MM.1S (cell line): Measurements from ENCODE around the gene SUSD1.

Experiments used
- DNase-seq: peaks from one replicate; pipeline ENCODE4 v3.0.0-alpha.2; 2015
- H2AFZ ChIP-seq: fragments of 300-600 bp; sonication (generic); 2 replicates; pipeline ENCODE4 v1.6.0; 2016; ENCODE audit warnings: antibody characterized with exemption, low read length
- H3F3A ChIP-seq: fragments of 300-600 bp; sonication (generic); 2 replicates; pipeline ENCODE4 v1.6.1; 2016; ENCODE audit warnings: mild to moderate bottlenecking, antibody characterized with exemption, low read length, moderate library complexity, mixed read lengths; ENCODE audit not compliant: insufficient read depth
- H3K27ac ChIP-seq: fragments of 300-600 bp; sonication (generic); 2 replicates; pipeline ENCODE4 v1.5.1; 2016; ENCODE audit warnings: mild to moderate bottlenecking, low read length
- H3K27me3 ChIP-seq: fragments of 300-600 bp; sonication (generic); replicated peaks from 2 replicates; pipeline ENCODE4 v1.6.0; 2016; ENCODE audit warnings: low read length; ENCODE audit not compliant: insufficient read depth
- H3K36me3 ChIP-seq: fragments of 300-600 bp; sonication (generic); replicated peaks from 2 replicates; pipeline ENCODE4 v1.6.1; 2016; ENCODE audit warnings: mild to moderate bottlenecking, low read length, mixed read lengths; ENCODE audit not compliant: insufficient read depth
- H3K4me1 ChIP-seq: fragments of 300-600 bp; sonication (generic); 2 replicates; pipeline ENCODE4 v1.6.1; 2016; ENCODE audit warnings: low read length, mixed read lengths
- H3K4me2 ChIP-seq: fragments of 300-600 bp; sonication (generic); 2 replicates; pipeline ENCODE4 v1.6.0; 2016; ENCODE audit warnings: low read depth, low read length
- H3K4me3 ChIP-seq: fragments of 300-600 bp; sonication (generic); 2 replicates; pipeline ENCODE4 v1.5.1; 2016; ENCODE audit warnings: low read length, mixed read lengths
- H3K79me2 ChIP-seq: fragments of 300-600 bp; sonication (generic); 2 replicates; pipeline ENCODE4 v1.6.1; 2016; ENCODE audit warnings: mixed run types, low read length, mixed read lengths
- H3K9ac ChIP-seq: fragments of 300-600 bp; sonication (generic); 2 replicates; pipeline ENCODE4 v1.6.1; 2016; ENCODE audit warnings: low read length, mixed read lengths
- H3K9me2 ChIP-seq: fragments of 300-600 bp; sonication (generic); replicated peaks from 2 replicates; pipeline ENCODE4 v1.6.1; 2016; ENCODE audit warnings: mild to moderate bottlenecking, low read length, mixed read lengths; ENCODE audit not compliant: insufficient read depth
- H3K9me3 ChIP-seq: fragments of 300-600 bp; sonication (generic); replicated peaks from 2 replicates; pipeline ENCODE4 v1.6.1; 2016; ENCODE audit warnings: mild to moderate bottlenecking, low read length, mixed read lengths; ENCODE audit not compliant: insufficient read depth
- H4K20me1 ChIP-seq: fragments of 300-600 bp; sonication (generic); 2 replicates; pipeline ENCODE4 v1.6.1; 2016; ENCODE audit warnings: mild to moderate bottlenecking, low read length, moderate library complexity, mixed read lengths; ENCODE audit not compliant: insufficient read depth
- EZH2 ChIP-seq: fragments of 300-600 bp; sonication (generic); optimal IDR thresholded peaks from 2 replicates; pipeline ENCODE3; 2017; ENCODE audit warnings: low read depth, mild to moderate bottlenecking, antibody characterized with exemption, low read length, mixed read lengths
- EZH2phosphoT487 ChIP-seq: fragments of 300-600 bp; sonication (generic); IDR thresholded peaks from 2 replicates; pipeline ENCODE4 v1.6.1; 2018; ENCODE audit warnings: antibody characterized with exemption, low read length
- TF ChIP-seq, protein P1 (sequence below): fragments of 300-600 bp; sonication (generic); IDR thresholded peaks from 2 replicates; pipeline ENCODE4 v1.5.1; 2016; ENCODE audit warnings: antibody characterized with exemption, low read length, mixed read lengths

SUSD1 gene

DNA sequence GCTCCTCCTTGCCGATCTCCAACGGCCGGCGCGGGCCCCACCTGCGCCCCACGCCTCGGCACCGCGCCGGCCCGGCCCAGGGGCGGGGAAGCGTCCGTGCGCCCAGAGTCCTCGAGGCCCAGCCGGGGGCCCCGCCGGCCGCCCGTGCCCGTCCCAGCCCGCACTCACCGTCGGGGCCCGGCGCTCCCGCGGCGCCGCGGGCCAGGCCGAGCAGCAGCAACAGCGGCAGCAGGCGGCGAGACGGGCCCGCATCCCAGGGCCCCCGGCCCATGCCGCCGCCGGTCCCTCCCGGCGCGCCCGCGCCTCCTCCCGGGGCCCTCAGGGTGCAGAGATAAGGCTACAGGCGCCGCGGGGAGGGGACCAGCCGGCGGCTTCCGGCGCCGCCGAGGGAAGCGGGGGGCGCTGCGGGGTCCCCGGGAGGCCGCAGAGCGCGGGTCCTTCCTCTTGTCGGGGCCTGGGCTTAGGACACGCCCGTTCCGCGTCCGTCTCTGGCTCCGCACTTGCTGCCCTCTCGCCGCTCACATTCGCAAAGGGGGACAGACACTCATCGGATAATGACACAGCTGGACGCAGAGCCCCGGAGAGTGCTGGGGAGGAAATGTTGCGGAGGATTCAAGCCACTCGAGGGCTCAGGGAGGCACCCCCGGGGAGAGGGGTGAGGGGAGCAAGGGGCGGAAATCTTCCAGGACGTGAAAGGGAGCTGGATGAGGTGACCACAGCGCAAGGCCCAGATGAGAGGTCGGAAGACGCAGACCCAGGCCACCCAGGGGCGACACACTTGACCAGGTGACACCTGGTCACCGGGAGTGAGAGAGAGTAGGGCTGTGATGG, at the start of gene SUSD1:
Gene SUSD1, minus strand, starts transcription at position 333 of the 831 bp plus-strand sequence. Its CDS starts 62 bp downstream, at position 271.
- Histone ChIP-seq H3K27ac (no peak within 1 kb of the TSS), H3K4me1 (peaks cover 4% of the 10 kb centered on the region), H3K4me3 (peak within 1 kb of the TSS; percentile 42; the same call in 1 of the 2 replicates), H3K36me3 (no peaks in the 10 kb centered on the region), H3K9me3 (no peaks in the 10 kb centered on the region), H3K27me3 (no peaks in the 10 kb centered on the region; the same call in 1 of the 2 replicates), H3F3A (no peaks in the 10 kb centered on the region), H3K9me2 (no peaks in the 10 kb centered on the region), H3K79me2 (no peaks in the 10 kb centered on the region), H3K9ac (no peak within 1 kb of the TSS), H2AFZ (peak within 1 kb of the TSS; percentile 17; the same call in 1 of the 2 replicates), H4K20me1 (no peaks in the 10 kb centered on the region), H3K4me2 (peak within 1 kb of the TSS; percentile 60)
- TF ChIP-seq EZH2phosphoT487 (no peak), EZH2 (no peak)
- TF ChIP-seq, protein P1, sequence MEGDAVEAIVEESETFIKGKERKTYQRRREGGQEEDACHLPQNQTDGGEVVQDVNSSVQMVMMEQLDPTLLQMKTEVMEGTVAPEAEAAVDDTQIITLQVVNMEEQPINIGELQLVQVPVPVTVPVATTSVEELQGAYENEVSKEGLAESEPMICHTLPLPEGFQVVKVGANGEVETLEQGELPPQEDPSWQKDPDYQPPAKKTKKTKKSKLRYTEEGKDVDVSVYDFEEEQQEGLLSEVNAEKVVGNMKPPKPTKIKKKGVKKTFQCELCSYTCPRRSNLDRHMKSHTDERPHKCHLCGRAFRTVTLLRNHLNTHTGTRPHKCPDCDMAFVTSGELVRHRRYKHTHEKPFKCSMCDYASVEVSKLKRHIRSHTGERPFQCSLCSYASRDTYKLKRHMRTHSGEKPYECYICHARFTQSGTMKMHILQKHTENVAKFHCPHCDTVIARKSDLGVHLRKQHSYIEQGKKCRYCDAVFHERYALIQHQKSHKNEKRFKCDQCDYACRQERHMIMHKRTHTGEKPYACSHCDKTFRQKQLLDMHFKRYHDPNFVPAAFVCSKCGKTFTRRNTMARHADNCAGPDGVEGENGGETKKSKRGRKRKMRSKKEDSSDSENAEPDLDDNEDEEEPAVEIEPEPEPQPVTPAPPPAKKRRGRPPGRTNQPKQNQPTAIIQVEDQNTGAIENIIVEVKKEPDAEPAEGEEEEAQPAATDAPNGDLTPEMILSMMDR: no peak
- no peak for DNase-seq

DNA sequence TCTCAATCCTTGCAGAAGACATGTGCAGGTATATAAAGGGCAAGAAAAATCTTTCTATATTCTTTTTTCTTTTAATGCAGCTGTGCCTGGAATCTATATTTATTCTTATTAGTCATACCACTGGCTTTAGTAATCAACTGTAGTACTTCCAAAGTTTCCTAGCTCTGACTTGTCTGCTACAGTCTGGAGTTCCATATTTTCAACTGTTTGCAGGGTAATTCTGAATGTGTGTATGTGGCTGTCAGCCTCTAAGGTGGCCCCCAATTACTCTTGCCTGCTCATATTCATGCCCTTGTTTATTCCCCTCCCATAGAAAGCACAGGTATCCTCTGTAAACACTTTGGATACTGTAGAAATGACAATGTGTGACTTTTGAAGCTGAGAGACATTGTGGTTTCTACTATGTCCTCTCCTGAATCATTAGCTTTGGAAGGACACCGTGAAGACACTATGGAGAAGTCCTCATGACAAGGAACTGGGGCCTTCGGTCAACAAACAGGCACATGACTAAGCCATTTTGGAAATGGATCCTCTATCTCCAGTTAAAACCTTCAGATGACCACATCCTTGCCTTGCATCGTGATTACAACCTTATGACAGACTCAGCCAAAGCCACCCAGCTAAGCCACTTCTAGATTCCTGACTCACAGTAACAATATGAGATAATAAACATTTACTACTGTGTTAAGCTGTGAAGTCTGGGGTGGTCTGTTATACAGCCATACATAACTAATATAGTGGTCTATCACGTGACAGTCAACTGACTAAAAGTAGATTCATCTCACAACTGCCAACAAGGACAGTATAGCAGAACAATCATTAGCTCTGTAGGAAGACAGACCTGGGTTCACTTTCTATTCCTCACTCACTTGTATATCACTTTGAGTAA, 49.5 kb upstream of the SUSD1 start:
- TF ChIP-seq EZH2phosphoT487 (no peak), EZH2 (no peak)
- TF ChIP-seq, protein P1: no peak
- Histone ChIP-seq H3K27ac (no peak overlapping the region), H3K4me3 (no peak overlapping the region), H4K20me1 (no peaks in the 10 kb centered on the region), H3F3A (peaks cover 2% of the 10 kb centered on the region), H3K79me2 (no peaks in the 10 kb centered on the region), H3K27me3 (no peaks in the 10 kb centered on the region), H2AFZ (no peak overlapping the region), H3K9me2 (no peaks in the 10 kb centered on the region), H3K36me3 (no peaks in the 10 kb centered on the region; the same call in 1 of the 2 replicates), H3K9ac (no peak overlapping the region), H3K9me3 (no peaks in the 10 kb centered on the region), H3K4me1 (peaks cover 4% of the 10 kb centered on the region), H3K4me2 (no peak overlapping the region)
- DNase-seq: no peak

DNA sequence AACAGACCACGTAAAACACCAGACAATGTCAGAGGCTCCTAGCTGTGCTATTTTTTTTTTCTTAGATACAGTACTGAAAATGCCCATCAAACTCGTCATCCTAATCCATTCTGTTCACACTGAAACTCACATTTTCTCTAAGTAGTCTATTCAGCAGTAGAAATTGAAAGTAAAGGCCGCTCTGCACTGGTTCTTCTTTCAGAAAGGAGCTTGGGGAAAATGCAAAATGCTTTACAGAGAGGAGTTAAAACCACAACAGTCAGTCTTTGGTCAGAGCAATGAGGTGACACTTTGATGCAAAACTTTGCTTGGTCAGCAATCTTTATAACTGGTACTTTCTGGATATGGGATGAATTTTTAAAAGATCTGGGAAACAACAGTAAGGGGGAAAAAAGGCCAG, 43.8 kb upstream of the SUSD1 start:
- Histone ChIP-seq H3K4me3 (no peak overlapping the region), H3K4me1 (peaks cover 19% of the 10 kb centered on the region), H3K4me2 (peak overlapping the region; percentile 58; the same call in 1 of the 2 replicates), H3F3A (peaks cover 8% of the 10 kb centered on the region), H2AFZ (no peak overlapping the region), H3K9ac (no peak overlapping the region), H3K27ac (peak overlapping the region; percentile 32; the same call in 1 of the 2 replicates), H3K27me3 (no peaks in the 10 kb centered on the region), H3K36me3 (no peaks in the 10 kb centered on the region), H3K9me2 (no peaks in the 10 kb centered on the region), H4K20me1 (no peaks in the 10 kb centered on the region), H3K9me3 (no peaks in the 10 kb centered on the region), H3K79me2 (no peaks in the 10 kb centered on the region)
- DNase-seq: peak; percentile 96
- TF ChIP-seq, protein P1: no peak
- TF ChIP-seq EZH2phosphoT487 (no peak), EZH2 (no peak)
